Activated CD4-positive, alpha-beta T cell treated with anti-CD3 and anti-CD28 coated beads, Interleukin-10, Interleukin-2, amounts not matched to agents 100 ng/mL and 50 ng/mL, durations not matched to agents 16 hours and 8 hours (primary cell): Measurements from ENCODE around the gene HES4.

Source experiments
- DNase-seq: peaks from one replicate; pipeline ENCODE4 v3.0.0-alpha.2; 2020

Gene HES4, protein sequence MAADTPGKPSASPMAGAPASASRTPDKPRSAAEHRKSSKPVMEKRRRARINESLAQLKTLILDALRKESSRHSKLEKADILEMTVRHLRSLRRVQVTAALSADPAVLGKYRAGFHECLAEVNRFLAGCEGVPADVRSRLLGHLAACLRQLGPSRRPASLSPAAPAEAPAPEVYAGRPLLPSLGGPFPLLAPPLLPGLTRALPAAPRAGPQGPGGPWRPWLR

DNA sequence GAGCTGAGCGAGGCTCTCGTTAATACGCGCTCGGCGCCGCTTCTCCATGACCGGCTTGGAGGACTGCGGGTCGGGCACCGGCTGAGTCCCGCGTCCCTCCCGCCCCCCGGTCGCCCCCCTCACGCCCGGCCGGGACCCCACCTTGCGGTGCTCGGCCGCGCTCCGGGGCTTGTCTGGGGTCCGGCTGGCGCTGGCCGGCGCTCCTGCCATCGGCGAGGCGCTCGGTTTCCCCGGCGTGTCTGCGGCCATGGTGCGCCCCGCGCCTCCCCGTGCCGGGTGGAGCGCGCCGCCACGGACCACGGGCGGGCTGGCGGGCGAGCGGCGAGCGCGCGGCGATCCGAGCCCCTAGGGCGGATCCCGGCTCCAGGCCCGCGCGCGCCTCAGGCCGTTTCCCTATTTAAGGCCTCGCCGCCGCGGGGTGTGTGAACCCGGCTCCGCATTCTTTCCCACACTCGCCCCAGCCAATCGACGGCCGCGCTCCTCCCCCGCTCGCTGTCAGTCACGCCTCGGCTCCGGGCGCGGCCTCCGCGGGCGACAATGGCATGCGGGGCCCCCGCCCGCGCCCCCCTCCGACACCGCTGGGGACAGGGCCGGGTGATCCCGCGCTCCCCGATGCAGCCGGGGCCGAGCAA lies at the start of gene HES4:
Gene HES4, minus strand, starts transcription at position 373 of the 632 bp plus-strand sequence. Its CDS starts 124 bp downstream, at position 249.
- DNase-seq: peak; percentile 56

- DNase-seq: no peak
These were observed 48.9 kb upstream of the HES4 start for GRCh38 chr1:1048765-1049164.

- DNase-seq: no peak
These were observed 48.1 kb upstream of the HES4 start for GRCh38 chr1:1047963-1048362.

DNA sequence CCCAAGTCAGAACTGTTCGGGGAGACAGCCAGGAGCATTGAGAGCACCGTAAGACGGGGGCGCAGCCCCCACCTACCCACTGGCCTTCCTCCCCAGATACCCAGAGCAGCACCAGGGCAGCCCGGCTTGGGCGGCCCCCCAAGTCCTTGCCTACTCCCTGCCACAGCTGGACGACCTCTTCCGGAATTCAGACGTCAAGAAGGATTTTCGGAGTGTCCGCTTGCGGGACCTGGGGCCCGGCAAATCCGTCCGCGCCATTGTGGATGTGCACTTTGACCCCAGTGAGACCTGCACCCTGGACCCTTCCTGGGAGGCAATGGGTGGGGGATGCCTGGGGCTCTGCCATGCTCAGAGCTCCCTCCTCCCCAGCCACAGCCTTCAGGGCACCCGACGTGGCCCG lies 47.5 kb upstream of the HES4 start:
- DNase-seq: no peak

GRCh38 chr1:1046767-1047166 lies 46.9 kb upstream of the HES4 start:
- DNase-seq: no peak

DNA sequence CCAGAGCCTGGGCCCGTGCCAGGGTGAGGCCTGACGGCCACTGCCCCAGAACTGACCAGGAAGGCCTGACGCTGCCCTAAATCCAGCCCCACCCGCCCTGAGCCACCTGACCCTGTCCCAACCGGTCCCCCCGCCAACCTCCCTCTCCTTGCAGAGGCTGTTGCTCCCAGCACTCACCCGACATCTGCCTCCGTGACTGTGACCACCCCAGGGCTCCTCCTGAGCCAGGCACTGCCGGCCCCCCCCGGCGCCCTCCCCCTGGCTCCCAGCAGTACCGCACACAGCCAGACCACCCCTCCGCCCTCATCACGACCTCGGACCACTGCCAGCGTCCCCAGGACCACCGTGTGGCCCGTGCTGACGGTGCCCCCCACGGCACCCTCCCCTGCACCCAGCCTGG lies 46.3 kb upstream of the HES4 start:
- DNase-seq: no peak

DNA sequence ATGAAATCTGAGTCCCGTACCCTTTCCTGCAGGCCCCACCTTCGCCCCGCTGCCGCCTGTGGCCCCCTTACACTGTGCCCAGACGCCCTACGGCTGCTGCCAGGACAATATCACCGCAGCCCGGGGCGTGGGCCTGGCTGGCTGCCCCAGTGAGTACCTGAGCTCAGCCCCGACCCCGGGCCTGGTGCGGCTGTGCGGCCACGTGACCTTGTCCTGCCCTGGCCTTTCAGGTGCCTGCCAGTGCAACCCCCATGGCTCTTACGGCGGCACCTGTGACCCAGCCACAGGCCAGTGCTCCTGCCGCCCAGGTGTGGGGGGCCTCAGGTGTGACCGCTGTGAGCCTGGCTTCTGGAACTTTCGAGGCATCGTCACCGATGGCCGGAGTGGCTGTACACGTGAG lies 45.2 kb upstream of the HES4 start:
- no peak for DNase-seq

GRCh38 chr1:1044455-1045078 lies 44.7 kb upstream of the HES4 start:
- DNase-seq: no peak

GRCh38 chr1:1043921-1044320 lies 44.0 kb upstream of the HES4 start:
- DNase-seq: no peak

DNA sequence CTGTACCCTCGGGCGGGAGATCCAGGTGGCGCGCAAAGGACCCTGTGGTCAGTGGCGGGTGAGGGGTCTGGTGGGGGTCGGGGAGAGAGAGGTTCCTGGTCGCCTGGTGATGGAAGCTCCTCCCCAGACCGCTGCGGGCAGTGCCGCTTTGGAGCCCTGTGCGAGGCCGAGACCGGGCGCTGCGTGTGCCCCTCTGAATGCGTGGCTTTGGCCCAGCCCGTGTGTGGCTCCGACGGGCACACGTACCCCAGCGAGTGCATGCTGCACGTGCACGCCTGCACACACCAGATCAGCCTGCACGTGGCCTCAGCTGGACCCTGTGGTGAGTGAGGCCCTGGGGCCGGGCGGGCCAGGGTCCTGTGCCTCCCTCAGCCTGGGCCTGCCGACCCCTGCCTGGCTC lies 43.5 kb upstream of the HES4 start:
- no peak for DNase-seq

DNA sequence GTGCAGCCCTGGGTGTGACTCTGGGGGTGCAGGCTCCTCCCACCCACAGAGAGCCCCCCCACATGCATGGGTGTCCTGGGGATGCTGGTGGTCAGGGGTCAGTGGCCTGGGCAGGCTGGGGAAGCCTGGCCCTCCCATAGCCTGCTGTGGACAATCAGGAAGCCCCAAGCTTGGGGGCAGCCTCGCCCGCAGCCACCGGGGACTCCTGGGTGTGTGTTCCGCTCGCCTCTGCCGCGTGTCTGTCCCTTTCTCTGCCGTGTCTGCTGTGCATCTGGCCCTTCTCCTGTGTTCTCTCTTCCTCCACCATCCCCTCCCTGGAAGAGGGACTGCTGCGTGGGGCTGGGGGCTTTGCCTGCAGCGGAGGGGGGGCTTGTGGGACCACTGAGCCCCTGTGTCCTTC lies 42.9 kb upstream of the HES4 start:
- no peak for DNase-seq

DNA sequence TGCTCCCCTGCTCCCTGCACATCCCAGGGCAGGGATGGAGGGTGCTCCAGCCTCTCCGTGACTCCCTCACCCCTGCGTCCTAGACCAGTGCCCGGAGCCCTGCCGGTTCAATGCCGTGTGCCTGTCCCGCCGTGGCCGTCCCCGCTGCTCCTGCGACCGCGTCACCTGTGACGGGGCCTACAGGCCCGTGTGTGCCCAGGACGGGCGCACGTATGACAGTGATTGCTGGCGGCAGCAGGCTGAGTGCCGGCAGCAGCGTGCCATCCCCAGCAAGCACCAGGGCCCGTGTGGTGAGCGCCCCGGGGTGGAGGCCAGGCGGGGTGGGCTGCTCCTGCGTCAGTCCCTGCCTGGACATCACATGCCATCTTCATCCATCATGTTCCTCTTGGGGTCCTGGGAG lies 42.0 kb upstream of the HES4 start:
- DNase-seq: no peak

DNA sequence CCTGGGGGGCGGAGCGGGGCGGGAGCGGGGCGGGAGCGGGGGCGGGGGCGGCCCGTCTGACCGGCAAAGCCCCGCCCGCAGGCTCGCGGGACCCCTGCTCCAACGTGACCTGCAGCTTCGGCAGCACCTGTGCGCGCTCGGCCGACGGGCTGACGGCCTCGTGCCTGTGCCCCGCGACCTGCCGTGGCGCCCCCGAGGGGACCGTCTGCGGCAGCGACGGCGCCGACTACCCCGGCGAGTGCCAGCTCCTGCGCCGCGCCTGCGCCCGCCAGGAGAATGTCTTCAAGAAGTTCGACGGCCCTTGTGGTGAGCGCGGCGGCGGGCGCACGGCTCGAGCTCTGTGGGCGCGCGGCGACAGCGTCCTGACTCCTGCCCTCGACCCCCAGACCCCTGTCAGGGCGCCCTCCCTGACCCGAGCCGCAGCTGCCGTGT lies 41.2 kb upstream of the HES4 start:
- DNase-seq: no peak

DNA sequence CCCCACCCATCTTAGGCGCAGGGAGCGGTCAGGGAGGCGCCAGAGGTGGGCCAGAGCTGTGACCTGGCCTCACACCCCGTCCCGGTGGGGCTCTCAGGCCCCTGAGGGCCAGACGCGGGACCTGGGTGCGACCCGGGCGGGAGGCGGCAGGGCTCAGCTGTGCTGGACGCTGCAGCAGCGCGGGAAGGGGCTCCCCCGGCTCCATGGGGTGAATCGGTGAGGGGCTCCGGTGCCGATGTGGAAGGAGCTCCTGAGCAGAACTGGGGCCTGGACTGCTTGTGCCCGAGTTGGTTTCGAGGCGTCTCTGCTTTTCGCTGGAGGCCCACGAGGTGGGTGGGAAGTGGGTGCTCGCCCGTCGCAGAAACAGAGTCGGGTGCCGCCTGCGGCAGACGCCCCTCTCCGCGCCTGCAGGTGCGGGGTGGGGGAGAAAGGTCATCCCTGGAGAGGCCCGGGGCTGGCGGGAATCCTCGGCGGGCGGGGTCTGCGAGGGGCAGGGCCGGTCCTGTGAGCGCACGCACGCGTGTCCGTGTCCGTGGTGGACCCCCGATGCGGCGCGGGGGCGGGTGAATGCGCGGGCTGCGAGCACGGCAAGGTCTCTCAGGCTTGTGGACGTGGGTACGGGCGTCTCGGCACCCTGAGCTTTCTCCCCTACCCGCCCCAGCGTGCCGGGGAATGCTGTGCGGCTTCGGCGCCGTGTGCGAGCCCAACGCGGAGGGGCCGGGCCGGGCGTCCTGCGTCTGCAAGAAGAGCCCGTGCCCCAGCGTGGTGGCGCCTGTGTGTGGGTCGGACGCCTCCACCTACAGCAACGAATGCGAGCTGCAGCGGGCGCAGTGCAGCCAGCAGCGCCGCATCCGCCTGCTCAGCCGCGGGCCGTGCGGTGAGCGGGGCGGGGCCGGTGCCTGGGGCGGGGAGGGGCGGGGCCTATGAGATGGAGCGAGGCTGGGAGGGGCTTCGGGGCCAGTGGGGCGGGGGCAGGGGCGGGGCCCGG lies 40.4 kb upstream of the HES4 start:
- peak; percentile 90 for DNase-seq

- DNase-seq: peak; percentile 75
These were observed 39.4 kb upstream of the HES4 start for GRCh38 chr1:1039145-1039910.

GRCh38 chr1:1038694-1039093 lies 38.8 kb upstream of the HES4 start:
- no peak for DNase-seq

DNA sequence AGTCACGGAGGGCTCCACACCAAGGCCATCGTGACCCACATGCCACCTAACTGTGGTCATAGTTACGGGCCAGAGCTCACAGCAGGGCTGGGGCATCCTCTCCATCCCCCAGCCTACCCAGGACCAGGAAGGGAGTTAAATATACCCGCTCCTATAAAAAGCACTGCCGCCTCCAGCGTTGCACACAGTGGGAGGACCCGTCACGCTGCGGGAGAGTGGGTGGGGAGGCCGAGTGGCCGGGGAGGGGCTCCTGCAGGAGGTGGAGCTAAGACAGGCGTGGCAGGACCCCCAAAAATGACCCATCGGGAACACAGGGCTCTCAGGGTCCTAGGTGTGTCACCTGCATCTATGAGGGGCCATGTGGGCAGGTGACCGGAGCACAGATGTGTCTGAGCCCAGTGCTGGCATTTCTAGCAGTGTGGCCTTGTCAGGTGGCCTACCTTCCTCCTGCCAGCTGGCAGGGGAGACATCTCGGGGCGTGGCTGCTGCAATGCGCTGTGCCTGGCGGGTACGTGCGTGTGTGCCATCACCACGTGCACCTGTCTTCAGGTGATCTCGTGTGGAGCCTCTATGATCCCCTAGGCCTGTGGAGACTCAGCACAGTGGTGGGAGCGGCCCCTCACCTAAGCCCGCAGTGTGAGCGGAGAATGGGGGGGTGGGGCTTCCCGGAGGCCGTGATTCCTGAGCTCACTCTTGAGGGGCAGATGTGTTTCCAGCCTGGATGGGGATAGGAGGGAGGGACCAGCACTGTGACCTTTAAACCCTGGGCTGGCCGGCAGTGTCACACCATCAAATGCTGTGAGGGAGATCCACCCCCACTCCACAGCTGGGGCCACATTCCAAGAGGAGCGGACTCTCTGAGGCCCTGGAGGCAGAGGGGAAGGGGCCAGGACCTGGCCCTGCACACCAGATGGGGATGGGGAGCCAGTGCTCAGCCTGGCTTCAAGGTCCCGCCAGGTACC lies 37.8 kb upstream of the HES4 start:
- no peak for DNase-seq

DNA sequence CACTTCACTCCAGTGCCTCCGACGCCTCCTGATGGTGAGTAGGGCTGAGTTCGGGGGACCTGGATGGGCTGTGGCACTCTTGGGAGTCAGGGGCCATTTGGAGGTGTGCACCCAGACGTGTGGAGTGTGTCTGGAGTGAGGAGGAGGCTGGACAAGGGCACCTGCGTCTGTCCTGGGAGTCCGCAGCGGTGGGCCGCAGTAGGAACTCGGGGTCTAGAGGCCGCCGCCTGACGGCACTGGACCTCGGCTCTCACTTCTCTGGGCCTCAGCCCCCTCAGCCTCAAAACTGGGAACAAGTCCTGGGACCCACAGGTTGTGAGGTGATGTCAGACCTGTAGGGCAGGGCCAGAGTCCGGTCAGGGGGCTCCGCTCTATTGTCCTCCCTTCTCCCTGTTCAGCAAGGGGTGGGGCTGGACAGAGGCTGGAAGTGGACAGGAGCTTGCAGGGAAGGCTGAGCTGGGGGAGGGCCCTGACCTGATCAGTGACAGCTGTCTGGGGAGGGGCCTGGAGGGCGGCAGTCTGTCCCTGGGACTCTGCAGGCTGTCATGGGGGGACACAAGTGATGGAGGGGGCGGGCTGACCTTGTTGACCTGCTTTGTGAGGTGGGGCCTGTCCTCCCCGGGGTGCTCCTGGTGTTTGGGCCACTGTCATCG lies 35.5 kb upstream of the HES4 start:
- no peak for DNase-seq

- DNase-seq: no peak
These were observed 34.5 kb upstream of the HES4 start for GRCh38 chr1:1034439-1034781.

DNA sequence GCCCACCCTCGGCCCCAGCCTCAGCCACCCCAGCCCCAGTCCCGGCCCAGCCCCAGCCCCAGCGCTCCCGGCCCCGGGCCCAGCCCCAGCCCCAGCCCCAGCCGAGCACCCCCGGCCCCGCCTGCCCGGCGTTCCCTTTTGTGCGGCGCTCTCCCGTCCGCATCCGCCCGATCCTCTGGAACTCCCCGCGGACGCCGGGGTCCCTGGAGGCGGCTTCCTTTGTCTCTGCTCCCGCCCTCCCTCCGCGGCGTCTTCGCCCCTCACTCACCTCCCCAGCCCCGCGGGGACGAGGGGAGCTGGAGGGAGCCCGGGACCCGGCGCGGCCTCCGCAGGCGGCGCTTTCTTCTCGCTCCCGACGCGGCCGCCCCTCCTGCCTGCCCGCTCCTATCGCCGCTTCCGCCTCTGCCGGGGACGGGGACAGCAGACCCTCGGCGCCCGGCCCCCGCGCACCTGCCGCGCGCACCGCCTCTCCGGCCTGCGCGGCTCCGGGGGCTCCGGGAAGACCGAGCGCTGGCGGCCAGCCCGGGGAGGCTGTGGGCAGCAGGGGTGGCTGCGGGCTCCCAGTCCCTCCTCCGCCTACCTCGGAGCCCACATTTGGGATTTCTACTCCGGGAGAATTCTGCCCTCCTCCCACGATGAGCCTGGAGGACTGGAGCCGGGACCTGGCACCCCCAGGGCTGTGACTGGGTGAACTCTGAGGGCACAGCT lies 34.0 kb upstream of the HES4 start:
- no peak for DNase-seq
